ENCODE data around the gene OR2C3. TPM values are rescaled to one million over a fixed set of nuclear protein-coding genes. Genes with fewer than 3 reads are reported as not detected.

OR2C3 gene
- total and polyA plus RNA-seq, 2 of the 13 experiments (the other 11 are each of a cell fraction or from before 2014, with no cell fraction given), result not detected

DNA sequence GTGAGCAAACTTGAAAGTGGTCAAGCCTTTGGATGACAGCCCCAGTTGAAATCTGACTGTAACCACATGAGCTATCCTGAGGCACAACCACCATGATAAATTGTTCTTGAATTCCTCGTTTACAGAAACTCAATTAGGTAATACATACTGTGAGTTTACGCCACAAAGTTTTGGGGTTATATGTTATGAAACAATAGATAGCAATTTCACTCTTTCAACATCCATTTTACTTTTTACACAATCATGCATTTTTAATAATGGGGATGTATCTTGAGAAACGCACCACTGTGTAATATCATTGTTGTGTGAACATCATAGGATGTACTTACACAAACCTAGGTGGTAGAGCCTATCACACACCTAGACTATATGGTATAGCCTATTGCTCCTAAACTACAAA, 35.4 kb downstream of the OR2C3 start (continued):
- TF ChIP-seq BCLAF1 (IDR thresholded peaks at IDR 0.05) (no peak), FOSL1 (CRISPR knock-in tag; IDR thresholded peaks at IDR 0.05; ENCODE audit: borderline replicate concordance) (no peak), KLF9 (CRISPR knock-in tag; IDR thresholded peaks at IDR 0.05; ENCODE audit: low read depth) (no peak), SMYD3 (CRISPR knock-in tag; IDR thresholded peaks at IDR 0.05) (no peak), STAT6 (CRISPR knock-in tag; IDR thresholded peaks at IDR 0.05; ENCODE audit: borderline replicate concordance) (no peak), CHD2 (IDR thresholded peaks at IDR 0.05; ENCODE audit: low read depth, low read length) (no peak), ZNF788 (CRISPR knock-in tag; IDR thresholded peaks at IDR 0.05; ENCODE audit: borderline replicate concordance) (no peak), ZFX (CRISPR knock-in tag; IDR thresholded peaks at IDR 0.05; ENCODE audit: low read depth) (no peak), MYC (CRISPR knock-in tag; IDR thresholded peaks at IDR 0.05; ENCODE audit: borderline replicate concordance) (no peak), SNAI1 (CRISPR knock-in tag; IDR thresholded peaks at IDR 0.05; ENCODE audit: borderline replicate concordance) (no peak), ZBTB8A (CRISPR knock-in tag; IDR thresholded peaks at IDR 0.05; ENCODE audit: borderline replicate concordance, low read depth) (no peak), FOXK2 (IDR thresholded peaks at IDR 0.05) (no peak)

All from HepG2 (cell line).